Measurements from ENCODE around the gene CENPT. TPM values are rescaled to one million over a fixed set of nuclear protein-coding genes. Genes with fewer than 3 reads are reported as not detected.

Gene CENPT
- 100 to 1,000 TPM in 3 of 4 donors, 10 to 100 TPM in 1; 77.6 to 205 (median 106) TPM for total RNA-seq

GRCh38 chr16:67847064-67847861 lies at the start of gene CENPT:
TSS of gene CENPT (minus strand) at chr16:67847693. CDS start at chr16:67833859, 13,834 bp downstream.
- 0 to 1% methylated on average over 28 to 40 of the region's 62 CpGs for WGBS, 2 donors
- peak in 1 of 2 donors; percentile 88 for DNase-seq (ENCODE audit: low spot score in 2 of 2)
- H3K4me3 ChIP-seq (ENCODE audit: low read depth, poor library complexity, severe bottlenecking) = peak within 1 kb of the TSS; percentile 90
- TF ChIP-seq POLR2A (IDR thresholded peaks at IDR 0.05) = no peak
- no peak for TF ChIP-seq CTCF (IDR thresholded peaks at IDR 0.05)
- intact Hi-C loops (cut with DNase I; ENCODE audit: low total_unique reads) = no loop called here

GRCh38 chr16:67897231-67897630 lies 49.7 kb upstream of the CENPT start:
- intact Hi-C loops (cut with DNase I; ENCODE audit: low total_unique reads) = no loop called here
- WGBS, 2 donors = 67 to 71% methylated on average over 3 of the region's 3 CpGs
- TF ChIP-seq POLR2A (IDR thresholded peaks at IDR 0.05) = no peak
- no peak for TF ChIP-seq CTCF (IDR thresholded peaks at IDR 0.05)

GRCh38 chr16:67893743-67894399 lies 46.4 kb upstream of the CENPT start:
- peak overlapping the region; percentile 88 for H3K4me3 ChIP-seq (ENCODE audit: low read depth, poor library complexity, severe bottlenecking)
- intact Hi-C loops (cut with DNase I; ENCODE audit: low total_unique reads) = no loop called here
- WGBS, 2 donors = 14 to 16% methylated on average over 14 of the region's 14 CpGs
- TF ChIP-seq POLR2A (IDR thresholded peaks at IDR 0.05) (no peak), CTCF (IDR thresholded peaks at IDR 0.05) (no peak)
- DNase-seq (ENCODE audit: low spot score in 2 of 2) = no peak

More at GRCh38 chr16:67897231-67897630, 49.7 kb upstream of the CENPT start:
- no peak for DNase-seq (ENCODE audit: low spot score in 2 of 2)
- no peak overlapping the region for H3K4me3 ChIP-seq (ENCODE audit: low read depth, poor library complexity, severe bottlenecking)

- DNase-seq (ENCODE audit: low spot score in 2 of 2) = peak; percentile 95 to 100
- TF ChIP-seq CTCF (IDR thresholded peaks at IDR 0.05) (no peak), POLR2A (IDR thresholded peaks at IDR 0.05) (peak in 1 of 2 donors; percentile 63)
- H3K4me3 ChIP-seq (ENCODE audit: low read depth, poor library complexity, severe bottlenecking) = peak within 1 kb of the TSS; percentile 88
- 0 to 1% methylated on average over 22 to 90 of the region's 90 CpGs for WGBS, 2 donors
- intact Hi-C loops (cut with DNase I; ENCODE audit: low total_unique reads) = no loop called here
Observed at GRCh38 chr16:67892899-67893742, 45.6 kb upstream of the CENPT start, which contains the start of gene PSKH1. TSS of gene PSKH1 (plus strand) at chr16:67893254. CDS start at chr16:67908750, 15,496 bp downstream.

- TF ChIP-seq CTCF (IDR thresholded peaks at IDR 0.05) = no peak
- no peak for TF ChIP-seq POLR2A (IDR thresholded peaks at IDR 0.05)
- intact Hi-C loops (cut with DNase I; ENCODE audit: low total_unique reads) = no loop called here
- no peak overlapping the region for H3K4me3 ChIP-seq (ENCODE audit: low read depth, poor library complexity, severe bottlenecking)
- WGBS, 2 donors = 46 to 53% methylated on average over 5 of the region's 5 CpGs
- DNase-seq (ENCODE audit: low spot score in 2 of 2) = no peak
Observed at GRCh38 chr16:67892375-67892774, 44.9 kb upstream of the CENPT start.

All from lower leg skin (tissue), 4 donors.